Hepatocyte (in vitro differentiated cells): ENCODE data around the gene NKIRAS1. TPM values are rescaled to one million over a fixed set of nuclear protein-coding genes. Genes with fewer than 3 reads are reported as not detected.
"Not testable (repeated sequence)": the region's sequence is repeated elsewhere in the genome, so short reads cannot be mapped to it uniquely, and the experiment has no call there.

Experiments used
- DNase-seq: peaks from one replicate; pipeline ENCODE4 v3.0.0-alpha.2; 2016; ENCODE audit warnings: low spot score
- H2AFZ ChIP-seq: fragments of 200-600 bp; sonication (generic); 2 replicates; pipeline ENCODE4 v1.6.0; 2016; ENCODE audit warnings: antibody characterized with exemption, mild to moderate bottlenecking
- H3K27ac ChIP-seq: fragments of 200-600 bp; sonication (generic); 2 replicates; pipeline ENCODE4 v1.5.1; 2016; ENCODE audit warnings: mild to moderate bottlenecking
- H3K27me3 ChIP-seq: fragments of 200-600 bp; sonication (generic); 2 replicates; pipeline ENCODE4 v1.6.1; 2016
- H3K36me3 ChIP-seq: fragments of 200-600 bp; sonication (generic); replicated peaks from 2 replicates; pipeline ENCODE4 v1.5.1; 2016; ENCODE audit warnings: low read depth; ENCODE audit not compliant: insufficient read depth
- H3K4me1 ChIP-seq: fragments of 200-600 bp; sonication (generic); 2 replicates; pipeline ENCODE4 v1.5.1; 2016; ENCODE audit warnings: mild to moderate bottlenecking, moderate library complexity; ENCODE audit not compliant: insufficient read depth
- H3K4me2 ChIP-seq: fragments of 200-600 bp; sonication (generic); 2 replicates; pipeline ENCODE4 v1.6.0; 2016
- H3K4me3 ChIP-seq: fragments of 200-600 bp; sonication (generic); 2 replicates; pipeline ENCODE4 v1.5.1; 2016; ENCODE audit warnings: mild to moderate bottlenecking
- H3K79me2 ChIP-seq: fragments of 200-600 bp; sonication (generic); 2 replicates; pipeline ENCODE4 v1.6.0; 2017; ENCODE audit warnings: mild to moderate bottlenecking
- H3K9me2 ChIP-seq: fragments of 200-600 bp; sonication (generic); replicated peaks from 2 replicates; pipeline ENCODE4 v1.6.0; 2017; ENCODE audit warnings: mild to moderate bottlenecking; ENCODE audit not compliant: insufficient read depth
- H3K9me3 ChIP-seq: fragments of 200-600 bp; sonication (generic); 2 replicates; pipeline ENCODE4 v1.5.1; 2016; ENCODE audit warnings: low read depth, mild to moderate bottlenecking
- H4K20me1 ChIP-seq: fragments of 200-600 bp; sonication (generic); 2 replicates; pipeline ENCODE4 v1.6.0; 2016; ENCODE audit warnings: mild to moderate bottlenecking; ENCODE audit not compliant: insufficient read depth, poor library complexity, severe bottlenecking
- EZH2 ChIP-seq: fragments of 200-600 bp; sonication (generic); IDR thresholded peaks from 2 replicates; pipeline ENCODE4 v1.6.1; 2016; ENCODE audit warnings: antibody characterized with exemption, mild to moderate bottlenecking, borderline replicate concordance
- EZH2phosphoT487 ChIP-seq: fragments of 200-600 bp; sonication (generic); IDR thresholded peaks from one replicate; pipeline ENCODE4 v1.6.1; 2018; ENCODE audit warnings: antibody characterized with exemption, mild to moderate bottlenecking, low read depth, moderate library complexity; ENCODE audit not compliant: unreplicated experiment, severe bottlenecking
- WGBS: methylation state at CpG from one replicate; pipeline ENCODE4 v1.1.6; 2016; ENCODE audit warnings: low lambda C conversion rate; ENCODE audit errors: missing lambda C conversion rate; 5-methylcytosine and 5-hydroxymethylcytosine counted together
- polyA plus RNA-seq: library from polyadenylated mRNA; unstranded; fragments of >200 nt; fragmentation: Nextera tagmentation; extraction: Ambion mirVana; gene quantifications from 2 replicates; pipeline ENCODE4 v1.2.1, GENCODE V29; 2016
- total RNA-seq: library from RNA; depleted of rRNA; stranded (reverse); fragments of >200 nt; gene quantifications from 2 replicates; pipeline ENCODE4 v1.2.3, GENCODE V29; 2014
- TF ChIP-seq, protein P1 (sequence below): fragments of 200-600 bp; sonication (generic); IDR thresholded peaks from 2 replicates; pipeline ENCODE4 v1.5.1; 2016; ENCODE audit warnings: antibody characterized with exemption, mild to moderate bottlenecking; ENCODE audit not compliant: poor library complexity

NKIRAS1 gene
- total and polyA plus RNA-seq, 2 experiments from 2014 or later, result 16.9 to 19.8 TPM

DNA sequence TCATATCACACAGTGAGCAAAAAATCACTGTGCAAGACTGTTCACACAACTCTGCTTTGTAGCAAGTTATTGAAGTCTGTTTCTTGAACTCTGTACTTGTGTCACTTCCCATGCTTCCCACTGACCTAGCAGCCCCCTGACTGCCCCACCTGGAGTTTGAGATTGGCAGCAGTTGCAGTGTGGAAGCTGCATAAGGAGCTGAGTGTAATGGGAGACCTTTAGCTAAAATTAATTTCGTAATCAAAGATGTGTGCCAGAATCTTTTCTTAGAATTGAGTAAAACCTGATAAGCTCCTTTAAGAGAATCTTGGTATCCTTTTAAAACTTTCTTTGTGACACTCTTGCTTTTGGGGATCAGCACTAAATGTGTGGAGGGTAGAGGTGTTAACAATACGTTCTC is 42.8 kb downstream of the NKIRAS1 start:
- Histone ChIP-seq H3K27me3 (no peaks in the 10 kb centered on the region), H3K4me3 (no peak overlapping the region), H3K36me3 (no peaks in the 10 kb centered on the region), H3K4me2 (no peak overlapping the region), H3K4me1 (peaks cover 9% of the 10 kb centered on the region), H3K79me2 (peaks cover 79% of the 10 kb centered on the region), H3K9me2 (no peaks in the 10 kb centered on the region), H2AFZ (no peak overlapping the region), H3K27ac (no peak overlapping the region), H4K20me1 (peaks cover 55% of the 10 kb centered on the region), H3K9me3 (no peaks in the 10 kb centered on the region)
- no peak for DNase-seq
- 96% methylated on average over 2 of the region's 2 CpGs for WGBS
- TF ChIP-seq, protein P1, sequence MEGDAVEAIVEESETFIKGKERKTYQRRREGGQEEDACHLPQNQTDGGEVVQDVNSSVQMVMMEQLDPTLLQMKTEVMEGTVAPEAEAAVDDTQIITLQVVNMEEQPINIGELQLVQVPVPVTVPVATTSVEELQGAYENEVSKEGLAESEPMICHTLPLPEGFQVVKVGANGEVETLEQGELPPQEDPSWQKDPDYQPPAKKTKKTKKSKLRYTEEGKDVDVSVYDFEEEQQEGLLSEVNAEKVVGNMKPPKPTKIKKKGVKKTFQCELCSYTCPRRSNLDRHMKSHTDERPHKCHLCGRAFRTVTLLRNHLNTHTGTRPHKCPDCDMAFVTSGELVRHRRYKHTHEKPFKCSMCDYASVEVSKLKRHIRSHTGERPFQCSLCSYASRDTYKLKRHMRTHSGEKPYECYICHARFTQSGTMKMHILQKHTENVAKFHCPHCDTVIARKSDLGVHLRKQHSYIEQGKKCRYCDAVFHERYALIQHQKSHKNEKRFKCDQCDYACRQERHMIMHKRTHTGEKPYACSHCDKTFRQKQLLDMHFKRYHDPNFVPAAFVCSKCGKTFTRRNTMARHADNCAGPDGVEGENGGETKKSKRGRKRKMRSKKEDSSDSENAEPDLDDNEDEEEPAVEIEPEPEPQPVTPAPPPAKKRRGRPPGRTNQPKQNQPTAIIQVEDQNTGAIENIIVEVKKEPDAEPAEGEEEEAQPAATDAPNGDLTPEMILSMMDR, result no peak
- TF ChIP-seq EZH2phosphoT487 (no peak), EZH2 (no peak)

DNA sequence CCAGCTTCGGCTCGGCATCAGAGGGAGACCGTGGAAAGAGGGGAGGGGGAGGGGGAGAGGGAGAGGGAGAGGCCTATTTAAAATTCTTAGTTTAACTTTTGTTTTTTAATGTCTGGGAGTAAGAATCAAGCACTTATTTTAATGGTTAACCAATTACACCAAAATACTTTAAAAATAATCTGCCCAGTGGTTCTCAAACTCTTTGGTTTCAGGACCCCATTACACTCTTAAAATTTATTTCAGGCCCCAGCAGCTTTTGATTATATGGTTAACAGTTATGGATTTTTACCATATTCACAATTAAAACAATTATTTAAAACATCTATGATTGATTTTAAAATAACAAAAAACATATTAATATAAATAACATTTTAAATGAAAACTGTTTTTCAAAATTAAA is 44.5 kb downstream of the NKIRAS1 start:
- H3K4me1 ChIP-seq, result peaks cover 9% of the 10 kb centered on the region
- no peak overlapping the region for H3K4me3 ChIP-seq
- H3K36me3 ChIP-seq, result no peaks in the 10 kb centered on the region
- peaks cover 61% of the 10 kb centered on the region for H4K20me1 ChIP-seq
- no peaks in the 10 kb centered on the region for H3K9me3 ChIP-seq
- H3K27me3 ChIP-seq, result no peaks in the 10 kb centered on the region
- H3K4me2 ChIP-seq, result no peak overlapping the region
- no peak overlapping the region for H3K27ac ChIP-seq
- TF ChIP-seq EZH2, result no peak
- TF ChIP-seq EZH2phosphoT487, result no peak
- TF ChIP-seq, protein P1, result no peak
- WGBS, result no CpG with 5 or more reads among the region's 3 CpGs
- H3K79me2 ChIP-seq, result peaks cover 78% of the 10 kb centered on the region
- no peak for DNase-seq
- H3K9me2 ChIP-seq, result no peaks in the 10 kb centered on the region
- no peak overlapping the region for H2AFZ ChIP-seq

DNA sequence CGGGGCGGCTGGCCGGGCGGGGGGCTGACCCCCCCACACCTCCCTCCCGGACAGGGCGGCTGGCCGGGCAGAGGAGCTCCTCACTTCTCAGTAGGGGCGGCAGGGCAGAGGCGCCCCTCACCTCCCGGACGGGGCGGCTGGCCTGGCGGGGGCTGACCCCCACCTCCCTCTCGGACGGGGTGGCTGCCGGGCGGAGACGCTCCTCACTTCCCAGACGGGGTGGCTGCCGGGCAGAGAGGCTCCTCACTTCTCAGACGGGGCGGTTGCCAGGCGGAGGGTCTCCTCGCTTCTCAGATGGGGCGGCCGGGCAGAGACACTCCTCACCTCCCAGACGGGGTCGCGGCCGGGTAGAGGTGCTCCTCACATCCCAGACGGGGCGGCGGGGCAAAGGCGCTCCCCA is 45.4 kb downstream of the NKIRAS1 start:
- H3K79me2 ChIP-seq, result peaks cover 74% of the 10 kb centered on the region

DNA sequence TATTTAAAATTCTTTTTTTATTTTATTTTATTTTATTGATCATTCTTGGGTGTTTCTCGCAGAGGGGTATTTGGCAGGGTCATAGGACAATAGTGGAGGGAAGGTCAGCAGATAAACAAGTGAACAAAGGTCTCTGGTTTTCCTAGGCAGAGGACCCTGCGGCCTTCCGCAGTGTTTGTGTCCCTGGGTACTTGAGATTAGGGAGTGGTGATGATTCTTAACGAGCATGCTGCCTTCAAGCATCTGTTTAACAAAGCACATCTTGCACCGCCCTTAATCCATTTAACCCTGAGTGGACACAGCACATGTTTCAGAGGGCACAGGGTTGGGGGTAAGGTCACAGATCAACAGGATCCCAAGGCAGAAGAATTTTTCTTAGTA is 46.1 kb downstream of the NKIRAS1 start:
- H2AFZ ChIP-seq, H3K27ac ChIP-seq, DNase-seq, H3K36me3 ChIP-seq, H3K4me3 ChIP-seq, H3K9me3 ChIP-seq, H3K27me3 ChIP-seq, H3K4me2 ChIP-seq, H3K9me2 ChIP-seq: not testable (repeated sequence)
- Histone ChIP-seq H4K20me1 (peaks cover 59% of the 10 kb centered on the region), H3K4me1 (peaks cover 21% of the 10 kb centered on the region), H3K79me2 (peaks cover 72% of the 10 kb centered on the region)
- WGBS, result 66% methylated on average over 3 of the region's 5 CpGs

More for the DNA sequence above, 45.4 kb downstream of the NKIRAS1 start:
- no CpG with 5 or more reads among the region's 34 CpGs for WGBS
- Histone ChIP-seq H4K20me1 (peaks cover 59% of the 10 kb centered on the region), H3K4me1 (peaks cover 14% of the 10 kb centered on the region)
- H3K27ac ChIP-seq, H3K4me2 ChIP-seq, H3K36me3 ChIP-seq, H2AFZ ChIP-seq, H3K27me3 ChIP-seq, H3K9me3 ChIP-seq, H3K9me2 ChIP-seq, H3K4me3 ChIP-seq, DNase-seq: not testable (repeated sequence)
